ENCODE measurements around the gene PSMA3. TPM values are rescaled to one million over a fixed set of nuclear protein-coding genes. Genes with fewer than 3 reads are reported as not detected.

Gene PSMA3
- total RNA-seq, 2 experiments from 2014 or later: 349 to 355 TPM

DNA sequence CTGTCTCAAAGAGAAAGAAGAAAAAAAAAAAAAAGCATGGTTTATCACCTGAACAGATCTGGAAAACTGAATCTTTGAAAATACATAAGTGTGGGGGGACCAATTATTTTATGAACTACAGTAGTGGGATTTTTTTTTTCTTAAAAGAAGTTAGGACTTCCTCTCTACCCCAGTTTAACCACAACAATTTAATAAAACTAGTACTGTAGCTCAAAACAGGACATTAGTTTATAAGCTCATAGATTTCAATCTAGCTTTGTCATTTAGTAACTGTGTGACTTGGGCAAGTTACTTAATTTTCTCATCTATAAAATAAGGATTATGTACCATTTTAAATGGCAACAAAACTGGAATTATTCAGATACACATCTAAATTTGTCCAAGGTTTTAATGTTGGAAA is 30.2 kb downstream of the PSMA3 start:
- Mint-ChIP-seq H3K9me3 (no peaks in the 10 kb centered on the region), H3K27me3 (no peaks in the 10 kb centered on the region), H3K27ac (peak overlapping the region; percentile 85), H3K4me3 (no peak overlapping the region), H3K4me1 (ENCODE audit: low read depth) (peaks cover 50% of the 10 kb centered on the region), H3K36me3 (peaks cover 40% of the 10 kb centered on the region)
- ChIA-PET POLR2A (interaction anchor here (0.9 to 3.3 kb wide), 5 partner anchors 10 to 30 kb away, joined by 3 to 10 read pairs (median 5); partner anchors contain the start of genes ARID4A and PSMA3), CTCF (interaction anchor here (1.3 to 3.3 kb wide), 3 partner anchors 11 to 29 kb away, joined by 4 to 9 read pairs (median 5); no protein-coding TSS in a partner anchor)
- no peak for DNase-seq
- intact Hi-C loops (cut with micrococcal nuclease): no loop called here

DNA sequence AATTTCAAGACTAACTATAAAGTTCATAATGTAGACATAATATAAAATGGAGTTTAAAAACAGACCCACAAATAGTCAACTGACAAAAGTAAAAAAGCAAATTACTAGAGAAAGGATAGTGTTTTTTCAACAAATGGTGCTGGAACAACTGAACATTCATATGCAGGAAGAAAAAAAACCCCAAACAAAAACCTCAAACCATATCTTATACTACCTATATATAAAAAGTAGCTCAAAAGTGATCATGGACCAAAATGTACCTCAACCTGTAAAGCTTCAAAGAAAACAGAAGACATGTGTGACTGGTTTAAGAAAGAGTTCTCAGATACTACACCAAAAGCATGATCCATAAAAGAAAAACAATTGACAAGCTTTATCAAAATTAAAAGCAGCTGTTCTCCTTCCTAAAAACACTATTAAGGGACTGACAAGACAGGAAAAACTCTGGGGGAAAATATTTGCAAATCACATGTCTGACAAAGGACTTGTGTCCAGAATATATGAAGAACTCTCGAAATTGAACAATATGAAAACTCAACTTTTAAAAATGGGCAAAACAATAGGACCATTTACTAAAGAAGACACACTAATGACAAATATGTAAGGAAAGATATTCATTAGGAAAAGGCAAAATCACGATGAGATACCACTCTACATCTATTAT is 31.0 kb downstream of the PSMA3 start:
- H3K36me3 Mint-ChIP-seq: peaks cover 36% of the 10 kb centered on the region
- no peaks in the 10 kb centered on the region for H3K27me3 Mint-ChIP-seq
- CTCF ChIA-PET: interaction anchor here (1.2 to 3.3 kb wide), 4 partner anchors 12 to 29 kb away, joined by 4 to 9 read pairs (median 4); partner anchors contain the start of gene ARID4A
- no peak overlapping the region for H3K4me3 Mint-ChIP-seq
- no peak for DNase-seq
- intact Hi-C loops (cut with micrococcal nuclease): no loop called here
- POLR2A ChIA-PET: interaction anchor here (0.6 to 3.3 kb wide), 7 partner anchors 14 to 123 kb away, joined by 3 to 10 read pairs (median 4); partner anchors contain the start of genes ARID4A and PSMA3
- H3K27ac Mint-ChIP-seq: peak overlapping the region; percentile 85
- no peaks in the 10 kb centered on the region for H3K9me3 Mint-ChIP-seq
- H3K4me1 Mint-ChIP-seq (ENCODE audit: low read depth): peaks cover 49% of the 10 kb centered on the region

DNA sequence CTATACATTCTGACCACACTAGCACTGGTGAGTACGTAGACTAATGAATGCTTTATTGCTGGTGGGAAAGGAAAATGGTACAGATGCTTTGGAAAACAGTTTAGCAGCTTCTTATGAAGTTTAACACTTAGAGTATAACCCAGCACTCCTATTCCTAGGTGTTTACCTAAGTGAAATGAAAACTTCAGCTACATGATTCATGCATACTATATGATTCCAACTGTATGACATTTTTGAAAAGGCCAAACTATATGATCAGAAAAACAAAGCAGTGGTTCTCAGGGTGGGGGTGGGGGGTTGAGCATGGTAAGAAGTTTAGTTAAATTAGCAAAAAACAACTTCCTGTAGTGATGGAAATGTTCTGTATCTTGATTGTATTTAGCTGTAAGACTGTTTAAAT is 31.6 kb downstream of the PSMA3 start:
- no peaks in the 10 kb centered on the region for H3K9me3 Mint-ChIP-seq
- ChIA-PET POLR2A (interaction anchor here (0.6 to 3.3 kb wide), 5 partner anchors 15 to 124 kb away, joined by 3 to 10 read pairs (median 4); partner anchors contain the start of gene ARID4A), CTCF (interaction anchor here (0.6 to 3.3 kb wide), 4 partner anchors 10 to 22 kb away, joined by 3 to 9 read pairs (median 4); partner anchors contain the start of gene ARID4A)
- no peak for DNase-seq
- H3K36me3 Mint-ChIP-seq: peaks cover 37% of the 10 kb centered on the region
- intact Hi-C loops (cut with micrococcal nuclease): no loop called here
- no peak overlapping the region for H3K4me3 Mint-ChIP-seq
- peaks cover 51% of the 10 kb centered on the region for H3K4me1 Mint-ChIP-seq (ENCODE audit: low read depth)
- H3K27me3 Mint-ChIP-seq: no peaks in the 10 kb centered on the region
- H3K27ac Mint-ChIP-seq: peak overlapping the region; percentile 85

DNA sequence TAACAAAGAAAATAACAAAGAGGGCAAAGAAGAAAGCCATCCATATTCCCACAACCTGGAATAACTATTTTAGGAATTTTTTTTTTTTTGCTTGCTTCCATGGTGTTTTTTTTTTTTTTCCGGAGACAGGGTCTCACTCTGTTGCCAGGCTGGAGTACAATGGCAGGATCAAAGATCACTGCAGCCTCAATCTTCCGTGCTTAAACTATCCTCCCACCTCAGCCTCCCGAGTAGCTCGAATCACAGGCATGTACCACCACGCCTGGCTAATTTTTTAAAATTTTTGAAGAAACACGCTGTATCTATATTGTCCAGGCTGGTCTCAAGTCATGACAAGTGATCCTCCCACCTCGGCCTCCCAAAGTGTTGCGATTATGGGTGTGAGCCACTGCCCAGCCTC is 33.5 kb downstream of the PSMA3 start:
- no peak for DNase-seq
- intact Hi-C loops (cut with micrococcal nuclease): no loop called here
- H3K36me3 Mint-ChIP-seq: peaks cover 35% of the 10 kb centered on the region
- H3K9me3 Mint-ChIP-seq: no peaks in the 10 kb centered on the region
- H3K4me3 Mint-ChIP-seq: no peak overlapping the region
- peaks cover 67% of the 10 kb centered on the region for H3K4me1 Mint-ChIP-seq (ENCODE audit: low read depth)
- no peak overlapping the region for H3K27ac Mint-ChIP-seq
- ChIA-PET CTCF (no interaction called here), POLR2A (no interaction called here)
- H3K27me3 Mint-ChIP-seq: no peaks in the 10 kb centered on the region

DNA sequence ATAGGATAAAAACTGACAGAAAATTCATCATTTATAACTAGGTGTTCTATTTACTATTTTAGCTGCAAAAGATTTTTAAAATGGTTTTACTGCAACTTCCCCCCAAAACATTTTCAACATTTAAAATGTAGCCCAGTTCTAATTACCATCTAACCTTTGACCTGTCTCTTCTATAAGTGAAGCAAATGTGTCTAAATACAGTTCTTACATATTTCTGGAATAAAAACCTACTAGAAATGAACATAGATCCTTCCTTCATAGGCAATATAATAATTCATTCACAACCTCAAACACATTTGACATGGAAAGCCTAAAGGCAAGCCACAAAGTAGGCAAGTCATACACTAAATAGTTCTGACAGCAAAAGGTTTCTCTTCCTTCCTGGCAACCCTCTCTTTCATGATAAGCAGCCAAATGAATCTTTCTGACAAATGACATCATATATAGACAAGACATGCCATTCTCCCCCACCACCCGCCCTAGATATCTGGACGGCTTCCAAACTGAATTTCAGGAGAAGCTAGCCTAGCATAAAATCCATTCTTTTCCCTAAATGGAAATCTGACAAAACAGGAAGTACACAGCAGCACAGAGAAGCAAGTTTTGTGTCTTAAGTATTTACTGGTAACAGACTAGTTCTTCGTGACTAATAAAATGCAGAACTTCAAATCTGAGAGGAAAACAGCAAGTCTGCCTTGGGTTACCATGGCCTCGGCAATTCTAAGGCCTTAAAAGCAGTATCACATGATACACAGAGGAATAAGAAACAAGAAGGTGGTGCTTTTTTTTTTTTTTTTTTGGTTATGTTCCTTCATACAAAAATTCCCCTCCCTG is 36.5 kb downstream of the PSMA3 start:
- peaks cover 66% of the 10 kb centered on the region for H3K4me1 Mint-ChIP-seq (ENCODE audit: low read depth)
- H3K27ac Mint-ChIP-seq: peak overlapping the region; percentile 91
- POLR2A ChIA-PET: interaction anchor here (0.7 to 1.7 kb wide), 4 partner anchors 14 to 37 kb away, joined by 3 to 5 read pairs (median 4); partner anchors contain the start of genes ARID4A and PSMA3
- peak; percentile 56 for DNase-seq
- H3K36me3 Mint-ChIP-seq: peaks cover 34% of the 10 kb centered on the region
- no peaks in the 10 kb centered on the region for H3K9me3 Mint-ChIP-seq
- CTCF ChIA-PET: interaction anchor here (1.1 kb wide), 1 partner anchor 41 kb away, joined by 3 read pairs; no protein-coding TSS in a partner anchor
- intact Hi-C loops (cut with micrococcal nuclease): loop anchor here (1.0 kb wide), 4 partner anchors 11 to 42 kb away; partner anchors contain the start of genes ARID4A and PSMA3
- no peaks in the 10 kb centered on the region for H3K27me3 Mint-ChIP-seq
- peak overlapping the region; percentile 37 for H3K4me3 Mint-ChIP-seq

DNA sequence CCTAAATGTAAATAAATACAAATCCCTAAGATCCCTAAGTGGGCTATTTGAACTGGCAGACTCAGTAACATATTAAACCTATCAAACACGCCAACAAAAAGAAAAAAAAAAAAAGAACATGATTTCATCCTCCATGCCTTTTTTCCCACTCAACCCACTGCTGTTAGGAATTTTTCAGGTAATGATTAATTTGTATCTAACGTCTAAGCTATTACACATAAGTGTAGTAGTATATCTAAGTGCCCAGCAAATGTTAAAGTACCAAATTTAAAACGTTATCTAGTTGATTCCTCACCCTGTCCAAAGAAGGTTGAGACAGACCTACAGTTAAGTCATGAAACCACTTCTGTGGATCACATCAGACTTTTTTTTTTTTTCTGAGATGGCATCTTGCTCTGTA is 37.3 kb downstream of the PSMA3 start:
- CTCF ChIA-PET: interaction anchor here (1.1 kb wide), 1 partner anchor 42 kb away, joined by 3 read pairs; no protein-coding TSS in a partner anchor
- intact Hi-C loops (cut with micrococcal nuclease): loop anchor here (1.0 kb wide), 4 partner anchors 12 to 43 kb away; partner anchors contain the start of genes ARID4A and PSMA3
- H3K4me1 Mint-ChIP-seq (ENCODE audit: low read depth): peaks cover 58% of the 10 kb centered on the region
- DNase-seq: no peak
- H3K27ac Mint-ChIP-seq: peak overlapping the region; percentile 91
- H3K36me3 Mint-ChIP-seq: peaks cover 34% of the 10 kb centered on the region
- no peaks in the 10 kb centered on the region for H3K27me3 Mint-ChIP-seq
- peak overlapping the region; percentile 52 for H3K4me3 Mint-ChIP-seq
- H3K9me3 Mint-ChIP-seq: no peaks in the 10 kb centered on the region
- POLR2A ChIA-PET: interaction anchor here (0.7 to 1.7 kb wide), 3 partner anchors 15 to 37 kb away, joined by 3 to 5 read pairs (median 4); partner anchors contain the start of genes ARID4A and PSMA3

DNA sequence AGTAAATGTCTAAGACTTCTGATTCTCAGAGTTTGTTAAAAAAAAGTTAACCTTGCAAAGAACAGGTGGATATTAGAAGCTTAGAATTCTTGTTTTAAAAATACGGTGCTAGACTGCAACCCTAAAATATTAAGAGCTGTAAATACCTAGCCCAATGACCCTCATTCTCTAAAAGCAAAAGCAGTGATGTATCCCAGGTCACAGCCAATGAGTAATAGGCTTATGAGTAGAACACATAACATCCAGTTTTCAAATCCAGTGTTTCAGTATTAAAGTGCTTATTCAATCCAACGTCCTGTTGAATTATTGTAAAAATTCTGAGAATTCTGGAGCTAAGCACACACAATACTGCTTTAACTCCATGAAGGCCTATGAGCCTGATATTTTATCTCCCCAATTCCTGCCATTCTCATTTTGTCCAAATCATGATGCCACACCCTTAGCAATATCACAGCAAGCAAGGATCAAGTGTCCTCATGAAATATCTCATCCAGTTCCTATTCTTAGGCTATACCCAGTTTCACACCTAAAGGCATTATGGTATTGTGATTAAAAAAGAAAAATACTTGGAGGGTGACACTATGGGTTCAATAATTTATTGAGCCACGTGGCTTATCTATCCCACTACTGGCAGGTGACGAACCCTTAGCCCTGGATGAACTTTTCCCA is 38.4 kb downstream of the PSMA3 start:
- H3K36me3 Mint-ChIP-seq: peaks cover 39% of the 10 kb centered on the region
- intact Hi-C loops (cut with micrococcal nuclease): no loop called here
- POLR2A ChIA-PET: interaction anchor here (1.0 kb wide), 1 partner anchor 15 kb away, joined by 5 read pairs; the partner anchor contains the start of gene ARID4A
- CTCF ChIA-PET: no interaction called here
- H3K9me3 Mint-ChIP-seq: no peaks in the 10 kb centered on the region
- peaks cover 62% of the 10 kb centered on the region for H3K4me1 Mint-ChIP-seq (ENCODE audit: low read depth)
- no peak for DNase-seq
- H3K27me3 Mint-ChIP-seq: no peaks in the 10 kb centered on the region
- H3K27ac Mint-ChIP-seq: peak overlapping the region; percentile 43
- H3K4me3 Mint-ChIP-seq: no peak overlapping the region

DNA sequence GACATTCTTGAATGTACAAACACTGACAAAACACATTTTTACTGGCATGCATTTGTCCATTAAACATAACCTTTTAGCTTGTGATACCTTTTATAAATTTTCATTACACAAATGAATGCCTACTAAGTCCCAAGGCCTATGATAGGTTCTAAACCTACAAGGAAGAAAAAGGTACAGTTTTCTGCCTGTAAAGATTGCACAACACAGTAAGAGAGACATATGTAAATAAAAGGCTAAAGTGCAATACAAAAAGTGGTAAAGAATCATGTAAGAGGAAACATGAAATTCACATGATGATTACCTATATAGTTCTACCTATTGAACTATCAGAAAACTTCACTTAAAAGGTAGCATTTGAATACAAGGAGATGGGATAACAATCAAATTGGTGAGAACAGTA is 39.1 kb downstream of the PSMA3 start:
- Mint-ChIP-seq H3K9me3 (no peaks in the 10 kb centered on the region), H3K36me3 (peaks cover 44% of the 10 kb centered on the region), H3K4me3 (no peak overlapping the region), H3K4me1 (ENCODE audit: low read depth) (peaks cover 68% of the 10 kb centered on the region), H3K27ac (peak overlapping the region; percentile 62), H3K27me3 (no peaks in the 10 kb centered on the region)
- no peak for DNase-seq
- POLR2A ChIA-PET: interaction anchor here (1.0 kb wide), 1 partner anchor 14 kb away, joined by 5 read pairs; the partner anchor contains the start of gene ARID4A
- CTCF ChIA-PET: no interaction called here
- intact Hi-C loops (cut with micrococcal nuclease): no loop called here

DNA sequence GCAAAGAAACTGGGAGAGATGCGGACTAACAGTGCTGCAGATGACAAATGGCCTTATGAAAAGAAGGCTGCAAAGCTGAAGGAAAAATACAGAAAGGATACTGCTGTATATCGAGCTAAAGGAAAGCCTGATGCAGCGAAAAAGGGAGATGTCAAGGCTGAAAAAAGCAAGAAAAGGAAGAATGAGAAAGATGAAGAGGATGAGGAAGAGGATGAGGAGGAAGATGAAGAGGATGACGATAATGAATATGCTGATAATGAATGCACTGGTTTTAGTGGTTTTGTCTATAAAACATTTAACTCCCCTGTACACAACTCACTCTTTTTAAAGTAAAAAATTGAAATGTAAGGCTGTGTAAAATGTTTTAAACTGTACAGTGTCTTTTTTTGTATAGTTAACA is 40.5 kb downstream of the PSMA3 start:
- POLR2A ChIA-PET: no interaction called here
- CTCF ChIA-PET: no interaction called here

DNA sequence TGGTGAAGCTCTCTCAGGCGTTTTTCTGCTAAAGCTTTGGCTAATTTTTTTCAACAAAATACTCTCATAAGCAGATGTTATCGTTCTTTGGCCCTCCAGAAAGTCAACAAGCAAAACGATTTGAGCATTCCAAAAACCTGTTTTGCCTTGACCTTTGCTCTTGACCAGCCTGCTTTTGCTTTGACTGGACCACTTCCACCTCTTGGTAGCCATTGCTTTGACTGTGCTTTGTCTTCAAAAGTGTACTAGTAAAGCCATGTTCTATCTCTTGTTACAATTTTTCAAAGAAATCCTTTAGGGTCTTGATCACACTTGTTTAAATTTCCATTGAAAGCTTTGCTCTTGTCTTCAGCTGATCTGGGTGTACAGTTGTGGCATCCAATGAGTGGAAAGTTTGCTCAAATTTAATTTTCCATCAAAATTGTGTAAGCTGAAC is 43.0 kb downstream of the PSMA3 start:
- no peaks in the 10 kb centered on the region for H3K9me3 Mint-ChIP-seq
- H3K36me3 Mint-ChIP-seq: peaks cover 45% of the 10 kb centered on the region
- no peak for DNase-seq
- H3K4me3 Mint-ChIP-seq: no peak overlapping the region
- ChIA-PET POLR2A (no interaction called here), CTCF (no interaction called here)
- no peaks in the 10 kb centered on the region for H3K27me3 Mint-ChIP-seq
- intact Hi-C loops (cut with micrococcal nuclease): no loop called here
- H3K4me1 Mint-ChIP-seq (ENCODE audit: low read depth): peaks cover 59% of the 10 kb centered on the region
- H3K27ac Mint-ChIP-seq: peak overlapping the region; percentile 24

More for the DNA sequence above, 40.5 kb downstream of the PSMA3 start:
- no peak for DNase-seq
- H3K36me3 Mint-ChIP-seq: peaks cover 45% of the 10 kb centered on the region
- peak overlapping the region; percentile 62 for H3K27ac Mint-ChIP-seq
- no peaks in the 10 kb centered on the region for H3K27me3 Mint-ChIP-seq
- no peak overlapping the region for H3K4me3 Mint-ChIP-seq
- no peaks in the 10 kb centered on the region for H3K9me3 Mint-ChIP-seq
- peaks cover 73% of the 10 kb centered on the region for H3K4me1 Mint-ChIP-seq (ENCODE audit: low read depth)
- intact Hi-C loops (cut with micrococcal nuclease): no loop called here

DNA sequence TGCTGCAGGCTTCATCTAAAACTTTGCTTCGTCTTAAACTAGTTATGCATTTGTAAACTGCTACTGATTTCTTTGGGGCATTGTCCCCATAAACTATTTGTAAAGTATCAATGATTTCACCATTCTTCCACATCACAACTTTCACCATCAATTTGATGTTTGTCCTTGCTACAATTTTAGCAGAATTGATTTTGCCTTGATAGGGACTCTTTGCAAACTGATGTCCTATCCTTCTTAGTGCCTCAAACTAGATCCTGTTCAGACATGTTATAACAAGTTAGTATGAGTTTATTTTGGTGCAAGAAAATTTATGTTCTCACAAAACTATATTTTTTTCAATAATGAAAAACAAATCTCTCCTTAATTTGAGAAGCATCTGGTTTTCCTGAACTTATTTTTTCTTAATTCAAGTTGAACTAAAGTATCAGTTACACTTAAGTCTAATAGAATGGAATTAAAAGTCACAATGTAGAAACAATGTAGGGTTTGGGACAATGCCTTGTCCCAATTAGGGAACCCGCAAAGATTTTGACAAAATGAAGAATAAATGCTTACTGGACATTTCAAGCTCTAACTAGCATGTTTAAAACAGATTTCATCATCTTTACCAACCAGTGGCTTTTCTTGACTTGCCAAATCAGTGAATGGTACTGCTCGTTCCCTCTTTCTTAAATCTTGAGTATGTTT is 43.6 kb downstream of the PSMA3 start:
- peaks cover 47% of the 10 kb centered on the region for H3K36me3 Mint-ChIP-seq
- peaks cover 59% of the 10 kb centered on the region for H3K4me1 Mint-ChIP-seq (ENCODE audit: low read depth)
- ChIA-PET POLR2A (no interaction called here), CTCF (no interaction called here)
- intact Hi-C loops (cut with micrococcal nuclease): no loop called here
- no peak overlapping the region for H3K4me3 Mint-ChIP-seq
- no peaks in the 10 kb centered on the region for H3K9me3 Mint-ChIP-seq
- no peaks in the 10 kb centered on the region for H3K27me3 Mint-ChIP-seq
- no peak for DNase-seq
- H3K27ac Mint-ChIP-seq: peak overlapping the region; percentile 70

Data from activated CD4-positive, alpha-beta memory T cell treated with anti-CD3 and anti-CD28 coated beads for 36 hours (primary cell).